Measurements from ENCODE around the gene MCTP1.

DNA sequence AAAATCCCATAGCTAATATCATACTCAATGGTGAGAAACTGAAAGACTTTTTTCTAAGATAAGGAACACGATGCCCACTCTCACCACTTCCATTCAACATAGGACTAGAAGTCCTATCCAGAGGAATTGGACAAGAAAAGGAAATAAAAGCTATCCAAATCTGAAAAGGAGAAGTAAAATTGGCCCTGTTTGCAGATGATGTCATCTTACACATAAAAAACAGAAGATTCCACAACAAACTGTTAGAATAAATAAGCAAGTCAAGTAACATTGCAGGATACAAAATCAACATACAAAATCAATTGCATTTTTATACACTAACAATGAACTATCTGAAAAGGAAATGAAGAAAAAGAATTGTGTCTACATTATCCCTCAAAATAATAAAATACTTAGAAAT is 308.0 kb downstream of the MCTP1 start:
- TF ChIP-seq POLR2AphosphoS5 (IDR thresholded peaks at IDR 0.05; ENCODE audit: borderline replicate concordance, low read depth, low read length) (no peak), EZH2 (IDR thresholded peaks at IDR 0.05) (no peak), FOXP2 (optimal IDR thresholded peaks at IDR 0.05; ENCODE audit: control extremely low read depth, extremely low read length, insufficient read depth) (no peak)
